ENCODE measurements around the gene CXCR2.

- TF ChIP-seq CTCF (IDR thresholded peaks at IDR 0.05): no peak
- TF ChIP-seq POLR2A (IDR thresholded peaks at IDR 0.05): no peak
These were observed 48.2 kb upstream of the CXCR2 start for GRCh38 chr2:218077464-218078216.

Data from uterus (tissue), 2 donors.